Memory B cell (primary cell): ENCODE results near the gene FAM185A.

Experiments used
- ATAC-seq: fragments of 150-1000 bp; cut with Tn5 transposase; 2 replicates; pipeline ENCODE4 v1.10.0; 2021; ENCODE audit warnings: low read depth, mild to moderate bottlenecking, moderate library complexity
- DNase-seq, 2 donors: peaks; one replicate each; pipeline ENCODE4 v3.0.0; 2022; ENCODE audit warnings: low spot score in 2 of 2
- H3K27ac Mint-ChIP-seq: one replicate; pipeline ENCODE4 v1.8.0; 2022; ENCODE audit warnings: mild to moderate bottlenecking, moderate library complexity, mixed read lengths
- H3K27me3 Mint-ChIP-seq: one replicate; pipeline ENCODE4 v1.8.0; 2022; ENCODE audit warnings: mixed read lengths
- H3K36me3 Mint-ChIP-seq: one replicate; pipeline ENCODE4 v1.8.0; 2022; ENCODE audit warnings: mild to moderate bottlenecking, mixed read lengths
- H3K4me1 Mint-ChIP-seq: one replicate; pipeline ENCODE4 v1.8.0; 2022; ENCODE audit warnings: mixed read lengths
- H3K4me3 Mint-ChIP-seq: one replicate; pipeline ENCODE4 v1.8.0; 2022; ENCODE audit warnings: mild to moderate bottlenecking, moderate library complexity, mixed read lengths
- H3K9me3 Mint-ChIP-seq: one replicate; pipeline ENCODE4 v1.8.0; 2022; ENCODE audit warnings: mixed read lengths

The FAM185A gene

DNA sequence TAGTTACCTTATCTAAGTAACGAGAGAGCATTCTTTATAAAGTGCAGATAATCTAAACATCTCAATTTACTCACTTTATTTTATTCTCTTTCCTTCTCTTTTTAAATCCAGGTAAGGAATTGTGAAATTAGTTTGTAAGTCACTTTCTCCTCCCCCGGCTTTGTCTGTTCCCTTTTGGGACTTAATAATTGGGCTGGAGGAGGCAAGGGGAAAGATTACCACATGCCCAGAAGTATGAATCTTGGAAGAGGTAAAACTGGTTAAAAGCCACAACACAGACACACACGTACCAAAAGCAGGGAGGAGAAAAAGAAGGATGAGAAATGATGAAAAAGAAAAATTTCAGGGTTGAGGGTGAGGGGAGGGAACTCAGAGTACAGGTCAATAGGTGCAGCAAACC, 100.7 kb downstream of the FAM185A start:
- DNase-seq (no peak), ATAC-seq (no peak)
- Mint-ChIP-seq H3K4me1 (no peaks in the 10 kb centered on the region), H3K4me3 (no peak overlapping the region), H3K36me3 (peaks cover 17% of the 10 kb centered on the region), H3K27ac (no peak overlapping the region), H3K27me3 (no peaks in the 10 kb centered on the region), H3K9me3 (peaks cover 6% of the 10 kb centered on the region)

DNA sequence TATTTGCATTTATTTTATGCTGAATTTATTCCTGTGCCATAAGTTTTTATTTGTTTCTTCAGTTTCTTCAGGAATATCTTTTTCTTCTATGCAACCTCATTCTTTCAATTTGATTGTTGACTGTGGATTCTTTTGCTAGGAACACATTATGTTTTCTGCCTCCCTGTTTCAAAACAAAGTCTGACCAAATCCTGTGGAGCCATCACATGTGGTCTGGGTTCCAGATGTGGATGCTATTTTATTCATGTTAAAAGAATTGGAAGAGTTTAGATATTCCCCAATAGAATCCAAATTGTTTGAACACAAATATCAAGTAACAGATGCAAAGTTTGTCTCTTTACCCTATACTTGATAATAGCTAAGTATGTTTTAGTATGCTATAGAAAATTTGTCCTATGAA, 107.2 kb downstream of the FAM185A start:
- Mint-ChIP-seq H3K27me3 (no peaks in the 10 kb centered on the region), H3K4me3 (no peak overlapping the region), H3K9me3 (peaks cover 6% of the 10 kb centered on the region), H3K36me3 (peaks cover 16% of the 10 kb centered on the region), H3K27ac (no peak overlapping the region), H3K4me1 (no peaks in the 10 kb centered on the region)
- ATAC-seq (no peak), DNase-seq (no peak)
